ENCODE measurements around the gene PPP2R2D.

The PPP2R2D gene

DNA sequence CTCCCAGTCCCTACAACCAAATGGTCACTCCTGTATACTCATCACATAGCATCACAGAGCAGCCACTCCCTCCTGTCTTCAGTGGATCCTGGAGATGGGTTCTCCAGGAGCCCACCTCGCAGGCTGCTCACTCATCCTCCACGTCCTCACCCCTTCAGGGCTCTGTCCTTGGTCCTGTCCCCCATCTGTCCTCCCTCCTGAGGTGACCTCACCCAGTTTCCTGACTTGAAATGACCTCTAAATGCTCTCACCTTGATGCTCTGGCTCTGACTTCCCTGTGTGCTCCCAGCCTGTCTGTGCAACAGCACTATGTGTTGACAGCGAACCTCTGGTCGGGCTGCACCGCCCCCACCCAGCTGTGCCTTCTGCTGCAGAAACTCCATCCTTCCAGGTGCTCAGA, 2.1 kb upstream of the PPP2R2D start:
- Histone ChIP-seq H3K27me3 (replicated peaks; ENCODE audit: control insufficient read depth, insufficient read depth, low read length) (no peaks in the 10 kb centered on the region; the same call in 1 of the 2 replicates), H3K4me3 (replicated peaks; ENCODE audit: low read depth, low read length) (no peak overlapping the region), H3K36me3 (ENCODE audit: control insufficient read depth, insufficient read depth, low read length) (no peaks in the 10 kb centered on the region)
- TF ChIP-seq, protein P1, sequence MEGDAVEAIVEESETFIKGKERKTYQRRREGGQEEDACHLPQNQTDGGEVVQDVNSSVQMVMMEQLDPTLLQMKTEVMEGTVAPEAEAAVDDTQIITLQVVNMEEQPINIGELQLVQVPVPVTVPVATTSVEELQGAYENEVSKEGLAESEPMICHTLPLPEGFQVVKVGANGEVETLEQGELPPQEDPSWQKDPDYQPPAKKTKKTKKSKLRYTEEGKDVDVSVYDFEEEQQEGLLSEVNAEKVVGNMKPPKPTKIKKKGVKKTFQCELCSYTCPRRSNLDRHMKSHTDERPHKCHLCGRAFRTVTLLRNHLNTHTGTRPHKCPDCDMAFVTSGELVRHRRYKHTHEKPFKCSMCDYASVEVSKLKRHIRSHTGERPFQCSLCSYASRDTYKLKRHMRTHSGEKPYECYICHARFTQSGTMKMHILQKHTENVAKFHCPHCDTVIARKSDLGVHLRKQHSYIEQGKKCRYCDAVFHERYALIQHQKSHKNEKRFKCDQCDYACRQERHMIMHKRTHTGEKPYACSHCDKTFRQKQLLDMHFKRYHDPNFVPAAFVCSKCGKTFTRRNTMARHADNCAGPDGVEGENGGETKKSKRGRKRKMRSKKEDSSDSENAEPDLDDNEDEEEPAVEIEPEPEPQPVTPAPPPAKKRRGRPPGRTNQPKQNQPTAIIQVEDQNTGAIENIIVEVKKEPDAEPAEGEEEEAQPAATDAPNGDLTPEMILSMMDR (IDR thresholded peaks at IDR 0.05; ENCODE audit: insufficient read depth, low read length, poor library complexity, severe bottlenecking): no peak
- DNase-seq (ENCODE audit: extremely low read depth, insufficient read length): no peak

DNA sequence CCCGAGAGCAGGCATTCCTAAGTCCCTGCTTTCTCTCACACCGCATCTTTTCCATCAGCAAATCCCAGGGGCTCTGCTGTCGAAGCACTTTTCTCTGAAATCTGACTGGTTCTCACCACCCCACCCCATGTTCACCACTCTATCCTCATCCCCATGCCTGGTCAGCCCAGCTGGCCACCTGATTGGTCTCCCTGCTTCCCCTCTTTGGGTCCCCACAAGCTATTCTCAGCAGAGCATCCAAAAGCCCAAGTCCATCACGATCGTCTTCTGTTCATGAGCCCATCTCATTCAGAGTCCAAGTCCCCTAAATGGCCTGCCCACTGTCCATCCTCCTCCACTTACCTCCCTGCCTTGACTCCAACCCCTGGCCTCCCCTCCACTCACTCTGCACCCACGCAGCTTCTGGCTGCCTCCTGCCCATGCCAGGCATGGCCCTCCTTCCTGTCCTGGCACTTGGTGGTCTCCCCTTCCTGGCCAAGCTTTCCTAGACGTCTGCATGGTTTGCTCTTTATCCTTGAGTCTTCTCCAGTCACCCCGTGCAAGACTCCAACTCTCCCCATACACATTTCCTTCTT, 1.6 kb upstream of the PPP2R2D start:
- no peaks in the 10 kb centered on the region; the same call in 1 of the 2 replicates for H3K27me3 ChIP-seq (replicated peaks; ENCODE audit: control insufficient read depth, insufficient read depth, low read length)
- TF ChIP-seq, protein P1 (IDR thresholded peaks at IDR 0.05; ENCODE audit: insufficient read depth, low read length, poor library complexity, severe bottlenecking): no peak
- no peaks in the 10 kb centered on the region for H3K36me3 ChIP-seq (ENCODE audit: control insufficient read depth, insufficient read depth, low read length)
- no peak overlapping the region for H3K4me3 ChIP-seq (replicated peaks; ENCODE audit: low read depth, low read length)
- DNase-seq (ENCODE audit: extremely low read depth, insufficient read length): no peak

DNA sequence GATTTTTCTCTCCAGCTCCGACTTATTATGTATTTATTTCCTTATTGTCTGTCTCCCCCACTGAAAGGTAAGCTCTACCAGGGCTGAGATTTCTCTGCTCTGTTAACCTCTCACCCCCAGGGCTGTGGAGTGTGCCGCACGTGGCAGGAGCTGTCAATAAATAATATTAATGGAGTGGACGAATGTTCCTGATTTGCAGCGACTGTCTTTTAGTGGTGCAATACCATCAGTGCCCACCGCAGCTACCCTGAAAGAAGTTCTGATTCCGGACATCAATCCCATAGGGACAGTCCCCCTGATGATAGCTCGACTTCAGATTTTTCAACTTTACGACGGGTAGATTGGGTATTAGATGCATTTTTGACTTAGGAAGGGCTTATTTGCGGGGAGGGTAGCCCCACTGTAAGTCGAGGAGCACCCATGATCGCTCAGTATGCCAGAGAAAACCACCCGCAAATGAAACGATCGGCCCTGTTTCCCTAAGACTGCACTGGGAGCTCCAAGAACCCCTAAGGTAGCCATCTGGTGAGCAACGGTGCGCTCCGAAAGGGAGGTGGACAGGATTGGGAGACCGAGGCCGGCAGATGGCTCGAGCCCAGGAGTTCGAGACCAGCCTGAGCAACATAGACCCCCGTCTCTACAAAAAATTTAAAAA, 986 bp upstream of the PPP2R2D start:
- no peaks in the 10 kb centered on the region; the same call in 1 of the 2 replicates for H3K27me3 ChIP-seq (replicated peaks; ENCODE audit: control insufficient read depth, insufficient read depth, low read length)
- DNase-seq (ENCODE audit: extremely low read depth, insufficient read length): no peak
- TF ChIP-seq, protein P1 (IDR thresholded peaks at IDR 0.05; ENCODE audit: insufficient read depth, low read length, poor library complexity, severe bottlenecking): no peak
- H3K4me3 ChIP-seq (replicated peaks; ENCODE audit: low read depth, low read length): peak overlapping the region; percentile 72
- H3K36me3 ChIP-seq (ENCODE audit: control insufficient read depth, insufficient read depth, low read length): no peaks in the 10 kb centered on the region

DNA sequence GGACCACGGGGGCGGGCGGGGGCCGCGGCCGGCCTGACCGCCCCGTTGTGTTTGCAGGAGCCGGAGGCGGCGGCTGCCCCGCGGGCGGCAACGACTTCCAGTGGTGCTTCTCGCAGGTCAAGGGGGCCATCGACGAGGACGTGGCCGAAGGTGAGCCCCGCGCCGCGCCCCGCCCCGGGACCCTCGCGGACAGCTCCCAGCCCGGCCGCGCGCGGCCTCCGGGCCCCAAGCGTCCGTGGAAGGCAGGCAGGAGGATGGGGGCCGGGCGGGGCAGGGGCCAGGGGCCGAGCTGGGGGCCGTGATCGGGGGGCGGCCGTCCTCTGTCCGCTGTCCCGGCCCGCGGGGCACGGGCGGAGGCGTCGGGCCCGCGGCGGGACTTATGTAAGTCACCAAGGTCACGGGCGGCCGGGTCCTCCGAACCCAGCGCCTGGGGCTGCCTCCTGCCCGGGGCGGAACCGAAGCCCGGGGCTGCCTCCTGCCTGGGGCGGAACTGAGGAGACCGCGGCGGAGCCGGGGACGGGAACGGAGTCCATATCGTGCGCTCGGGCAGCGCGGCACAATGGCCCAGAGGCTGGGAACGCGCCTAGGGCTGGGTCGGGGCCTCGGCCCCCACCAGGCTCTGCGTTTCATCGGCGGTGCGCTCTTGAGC, 497 bp downstream of the PPP2R2D start:
- Histone ChIP-seq H3K27me3 (replicated peaks; ENCODE audit: control insufficient read depth, insufficient read depth, low read length) (no peaks in the 10 kb centered on the region; the same call in 1 of the 2 replicates), H3K4me3 (replicated peaks; ENCODE audit: low read depth, low read length) (peak overlapping the region; percentile 64), H3K36me3 (ENCODE audit: control insufficient read depth, insufficient read depth, low read length) (no peaks in the 10 kb centered on the region)
- TF ChIP-seq, protein P1 (IDR thresholded peaks at IDR 0.05; ENCODE audit: insufficient read depth, low read length, poor library complexity, severe bottlenecking): no peak
- DNase-seq (ENCODE audit: extremely low read depth, insufficient read length): peak; percentile 77

DNA sequence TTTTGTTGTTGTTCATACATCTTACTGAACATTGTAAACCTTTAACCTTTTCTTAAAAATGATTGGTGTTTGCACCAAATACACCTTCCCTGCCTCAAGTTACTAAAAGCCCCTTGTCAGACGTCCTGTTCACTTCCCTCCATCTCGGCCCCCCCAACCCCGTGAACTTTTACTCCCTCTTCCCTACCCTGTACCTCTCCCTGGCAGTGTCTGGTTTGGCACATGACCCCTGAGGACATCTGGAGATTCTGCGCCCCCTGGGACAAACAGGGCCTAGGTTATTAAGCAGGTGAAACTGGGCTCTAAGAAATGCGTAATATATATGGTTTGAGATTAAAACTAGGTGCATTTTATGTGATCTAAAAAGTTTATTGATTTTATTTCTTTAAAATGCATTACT, 1.4 kb downstream of the PPP2R2D start:
- no peaks in the 10 kb centered on the region; the same call in 1 of the 2 replicates for H3K27me3 ChIP-seq (replicated peaks; ENCODE audit: control insufficient read depth, insufficient read depth, low read length)
- DNase-seq (ENCODE audit: extremely low read depth, insufficient read length): no peak
- peak overlapping the region; percentile 64 for H3K4me3 ChIP-seq (replicated peaks; ENCODE audit: low read depth, low read length)
- no peaks in the 10 kb centered on the region for H3K36me3 ChIP-seq (ENCODE audit: control insufficient read depth, insufficient read depth, low read length)
- TF ChIP-seq, protein P1 (IDR thresholded peaks at IDR 0.05; ENCODE audit: insufficient read depth, low read length, poor library complexity, severe bottlenecking): no peak

All from GM06990 (cell line).